Measurements from ENCODE around the gene CYP26B1. TPM values are rescaled to one million over a fixed set of nuclear protein-coding genes. Genes with fewer than 3 reads are reported as not detected.

The CYP26B1 gene
- total RNA-seq, 1 donor from 2014 or later, result 1.2 TPM

DNA sequence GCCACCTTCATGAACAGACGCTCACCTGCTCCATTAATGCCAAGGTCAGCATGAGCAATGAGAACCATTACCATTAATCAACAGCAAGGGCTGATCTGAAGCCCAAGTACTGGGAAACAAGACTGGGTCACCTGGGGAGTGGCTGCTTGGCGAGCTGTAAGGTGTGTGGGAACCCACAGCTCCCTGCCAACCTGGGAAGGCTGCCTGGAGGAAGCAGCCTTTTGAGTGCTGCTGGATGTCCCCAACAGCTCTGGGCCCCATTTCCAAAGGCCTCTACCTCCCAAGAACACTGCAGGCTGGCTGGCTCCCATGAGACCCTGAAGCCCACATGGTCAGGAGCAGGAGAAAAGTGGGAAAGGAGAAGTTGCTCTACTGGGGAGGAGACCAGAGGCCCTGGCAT, 62.1 kb downstream of the CYP26B1 start:
- H3K36me3 ChIP-seq (ENCODE audit: insufficient read depth, low read length), result no peaks in the 10 kb centered on the region
- no peaks in the 10 kb centered on the region for H3K9me3 ChIP-seq (ENCODE audit: insufficient read depth, low read depth, low read length)
- Mint-ChIP-seq H3K27me3 (ENCODE audit: low read depth, unreplicated experiment) (peaks cover 29% of the 10 kb centered on the region), H3K4me3 (ENCODE audit: unreplicated experiment) (no peak overlapping the region), H3K9me3 (ENCODE audit: unreplicated experiment) (peaks cover 8% of the 10 kb centered on the region), H3K36me3 (ENCODE audit: low read depth, unreplicated experiment) (peaks cover 8% of the 10 kb centered on the region), H3K4me1 (ENCODE audit: low read depth, unreplicated experiment) (peaks cover 10% of the 10 kb centered on the region), H3K27ac (ENCODE audit: unreplicated experiment) (no peak overlapping the region)
- no peaks in the 10 kb centered on the region for H3K27me3 ChIP-seq (ENCODE audit: insufficient read depth, low read length)
- H4K20me1 ChIP-seq (ENCODE audit: insufficient read depth, low read length), result no peaks in the 10 kb centered on the region
- no peaks in the 10 kb centered on the region for H3K79me2 ChIP-seq (ENCODE audit: insufficient read depth, low read length)
- H3K4me1 ChIP-seq (ENCODE audit: insufficient read depth, low read length), result peaks cover 9% of the 10 kb centered on the region
- no peak for TF ChIP-seq EZH2 (IDR thresholded peaks at IDR 0.05; ENCODE audit: insufficient read depth, low read length)
- TF ChIP-seq, protein P1, sequence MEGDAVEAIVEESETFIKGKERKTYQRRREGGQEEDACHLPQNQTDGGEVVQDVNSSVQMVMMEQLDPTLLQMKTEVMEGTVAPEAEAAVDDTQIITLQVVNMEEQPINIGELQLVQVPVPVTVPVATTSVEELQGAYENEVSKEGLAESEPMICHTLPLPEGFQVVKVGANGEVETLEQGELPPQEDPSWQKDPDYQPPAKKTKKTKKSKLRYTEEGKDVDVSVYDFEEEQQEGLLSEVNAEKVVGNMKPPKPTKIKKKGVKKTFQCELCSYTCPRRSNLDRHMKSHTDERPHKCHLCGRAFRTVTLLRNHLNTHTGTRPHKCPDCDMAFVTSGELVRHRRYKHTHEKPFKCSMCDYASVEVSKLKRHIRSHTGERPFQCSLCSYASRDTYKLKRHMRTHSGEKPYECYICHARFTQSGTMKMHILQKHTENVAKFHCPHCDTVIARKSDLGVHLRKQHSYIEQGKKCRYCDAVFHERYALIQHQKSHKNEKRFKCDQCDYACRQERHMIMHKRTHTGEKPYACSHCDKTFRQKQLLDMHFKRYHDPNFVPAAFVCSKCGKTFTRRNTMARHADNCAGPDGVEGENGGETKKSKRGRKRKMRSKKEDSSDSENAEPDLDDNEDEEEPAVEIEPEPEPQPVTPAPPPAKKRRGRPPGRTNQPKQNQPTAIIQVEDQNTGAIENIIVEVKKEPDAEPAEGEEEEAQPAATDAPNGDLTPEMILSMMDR (IDR thresholded peaks at IDR 0.05; ENCODE audit: insufficient read depth, low read depth, low read length), result no peak
- FAIRE-seq (no peak), DNase-seq (ENCODE audit: low read depth) (no peak)
- H3K9ac ChIP-seq (ENCODE audit: low read length), result no peak overlapping the region
- no peak overlapping the region for H3K4me3 ChIP-seq (ENCODE audit: insufficient read depth, low read depth, low read length)
- no peak overlapping the region for H3K27ac ChIP-seq (ENCODE audit: low read depth, low read length)
- H3K4me2 ChIP-seq (ENCODE audit: low read length), result no peak overlapping the region
- H2AFZ ChIP-seq (ENCODE audit: low read depth, low read length), result no peak overlapping the region

DNA sequence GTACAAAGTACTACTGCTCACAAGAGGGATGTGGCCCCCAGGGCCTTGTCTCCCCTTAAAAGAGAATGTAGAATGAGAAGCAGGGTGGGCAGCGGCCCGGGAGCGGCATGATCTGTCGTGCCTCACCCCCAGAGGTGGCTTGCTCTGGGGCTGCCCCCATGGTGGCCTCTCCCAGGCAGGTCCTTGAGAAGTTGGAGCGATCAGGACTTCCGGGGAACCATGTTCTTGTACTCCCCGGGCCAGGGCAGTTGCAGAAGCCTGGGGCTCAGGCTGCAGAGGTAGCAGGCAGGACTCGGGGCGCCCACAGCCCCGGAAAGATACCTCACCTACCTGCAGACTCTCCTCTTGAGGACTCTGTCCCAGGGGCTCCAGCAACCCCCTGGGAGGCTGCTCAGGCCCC, 62.6 kb downstream of the CYP26B1 start:
- Histone ChIP-seq H3K9me3 (ENCODE audit: insufficient read depth, low read depth, low read length) (no peaks in the 10 kb centered on the region), H3K27ac (ENCODE audit: low read depth, low read length) (no peak overlapping the region), H3K4me3 (ENCODE audit: insufficient read depth, low read depth, low read length) (no peak overlapping the region), H3K79me2 (ENCODE audit: insufficient read depth, low read length) (no peaks in the 10 kb centered on the region), H3K4me1 (ENCODE audit: insufficient read depth, low read length) (peaks cover 9% of the 10 kb centered on the region), H3K9ac (ENCODE audit: low read length) (no peak overlapping the region), H3K4me2 (ENCODE audit: low read length) (no peak overlapping the region), H4K20me1 (ENCODE audit: insufficient read depth, low read length) (no peaks in the 10 kb centered on the region), H3K27me3 (ENCODE audit: insufficient read depth, low read length) (no peaks in the 10 kb centered on the region), H3K36me3 (ENCODE audit: insufficient read depth, low read length) (no peaks in the 10 kb centered on the region), H2AFZ (ENCODE audit: low read depth, low read length) (no peak overlapping the region)
- TF ChIP-seq, protein P1 (IDR thresholded peaks at IDR 0.05; ENCODE audit: insufficient read depth, low read depth, low read length), result no peak
- TF ChIP-seq EZH2 (IDR thresholded peaks at IDR 0.05; ENCODE audit: insufficient read depth, low read length), result no peak
- Mint-ChIP-seq H3K4me1 (ENCODE audit: low read depth, unreplicated experiment) (peaks cover 10% of the 10 kb centered on the region), H3K9me3 (ENCODE audit: unreplicated experiment) (peaks cover 8% of the 10 kb centered on the region), H3K27me3 (ENCODE audit: low read depth, unreplicated experiment) (peaks cover 29% of the 10 kb centered on the region), H3K27ac (ENCODE audit: unreplicated experiment) (no peak overlapping the region), H3K36me3 (ENCODE audit: low read depth, unreplicated experiment) (peaks cover 8% of the 10 kb centered on the region), H3K4me3 (ENCODE audit: unreplicated experiment) (no peak overlapping the region)
- FAIRE-seq (no peak), DNase-seq (ENCODE audit: low read depth) (no peak)

DNA sequence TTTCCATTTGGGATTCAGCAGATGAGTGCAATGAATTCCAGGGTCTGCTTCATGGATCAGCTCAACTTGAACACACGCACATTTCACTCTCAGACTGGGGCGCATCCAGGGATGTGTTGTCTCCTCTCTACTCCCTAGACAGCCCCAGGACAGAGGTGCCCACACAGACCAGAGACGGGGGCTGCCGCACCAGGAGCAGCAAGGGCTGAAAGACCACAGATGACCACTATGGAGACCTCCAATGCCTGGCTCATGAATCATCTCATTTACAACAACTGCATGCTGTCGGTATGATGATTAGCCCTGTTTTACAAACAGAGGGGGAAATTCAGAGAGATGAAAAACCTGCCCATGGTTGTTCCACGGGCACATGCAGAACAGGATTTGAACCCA, 63.1 kb downstream of the CYP26B1 start:
- no peak overlapping the region for H2AFZ ChIP-seq (ENCODE audit: low read depth, low read length)
- no peak overlapping the region for H3K4me2 ChIP-seq (ENCODE audit: low read length)
- Mint-ChIP-seq H3K4me3 (ENCODE audit: unreplicated experiment) (no peak overlapping the region), H3K4me1 (ENCODE audit: low read depth, unreplicated experiment) (peaks cover 10% of the 10 kb centered on the region), H3K36me3 (ENCODE audit: low read depth, unreplicated experiment) (peaks cover 6% of the 10 kb centered on the region), H3K9me3 (ENCODE audit: unreplicated experiment) (peaks cover 8% of the 10 kb centered on the region), H3K27me3 (ENCODE audit: low read depth, unreplicated experiment) (peaks cover 24% of the 10 kb centered on the region), H3K27ac (ENCODE audit: unreplicated experiment) (peak overlapping the region; percentile 59)
- peaks cover 9% of the 10 kb centered on the region for H3K4me1 ChIP-seq (ENCODE audit: insufficient read depth, low read length)
- H3K4me3 ChIP-seq (ENCODE audit: insufficient read depth, low read depth, low read length), result no peak overlapping the region
- H3K9ac ChIP-seq (ENCODE audit: low read length), result no peak overlapping the region
- H4K20me1 ChIP-seq (ENCODE audit: insufficient read depth, low read length), result no peaks in the 10 kb centered on the region
- H3K36me3 ChIP-seq (ENCODE audit: insufficient read depth, low read length), result no peaks in the 10 kb centered on the region
- H3K27me3 ChIP-seq (ENCODE audit: insufficient read depth, low read length), result no peaks in the 10 kb centered on the region
- no peaks in the 10 kb centered on the region for H3K9me3 ChIP-seq (ENCODE audit: insufficient read depth, low read depth, low read length)
- FAIRE-seq (no peak), DNase-seq (ENCODE audit: low read depth) (peak; percentile 40)
- TF ChIP-seq, protein P1 (IDR thresholded peaks at IDR 0.05; ENCODE audit: insufficient read depth, low read depth, low read length), result no peak
- no peak for TF ChIP-seq EZH2 (IDR thresholded peaks at IDR 0.05; ENCODE audit: insufficient read depth, low read length)
- H3K27ac ChIP-seq (ENCODE audit: low read depth, low read length), result no peak overlapping the region
- no peaks in the 10 kb centered on the region for H3K79me2 ChIP-seq (ENCODE audit: insufficient read depth, low read length)

All from astrocyte (in vitro differentiated cells and primary cell).